Trophoblast cell (in vitro differentiated cells and primary cell): Measurements from ENCODE around the gene IGF2BP1.

Experiments
- DNase-seq, 2 donors: peaks; one replicate each; pipeline ENCODE4 v3.0.0-alpha.2; 2016
- H2AFZ ChIP-seq: 2 replicates; pipeline ENCODE4 v1.6.1; 2013; ENCODE audit warnings: low read length, moderate library complexity, mild to moderate bottlenecking; ENCODE audit not compliant: insufficient read depth, poor library complexity
- H2AK5ac ChIP-seq: 2 replicates; pipeline ENCODE4 v1.6.1; 2013; ENCODE audit warnings: mild to moderate bottlenecking, low read length
- H2BK120ac ChIP-seq: 2 replicates; pipeline ENCODE4 v1.6.1; 2013; ENCODE audit warnings: low read length, mild to moderate bottlenecking, moderate library complexity; ENCODE audit not compliant: insufficient read depth, poor library complexity
- H2BK12ac ChIP-seq: 2 replicates; pipeline ENCODE4 v1.6.1; 2013; ENCODE audit warnings: mild to moderate bottlenecking, low read length, moderate library complexity
- H2BK5ac ChIP-seq: 2 replicates; pipeline ENCODE4 v1.6.1; 2013; ENCODE audit warnings: low read length, low read depth, moderate library complexity, mild to moderate bottlenecking; ENCODE audit not compliant: poor library complexity
- H3K14ac ChIP-seq: 2 replicates; pipeline ENCODE4 v1.6.1; 2013; ENCODE audit warnings: mild to moderate bottlenecking, low read length
- H3K18ac ChIP-seq: 2 replicates; pipeline ENCODE4 v1.6.1; 2013; ENCODE audit warnings: mild to moderate bottlenecking, low read length
- H3K23ac ChIP-seq: 2 replicates; pipeline ENCODE4 v1.6.1; 2013; ENCODE audit warnings: low read length
- H3K27ac ChIP-seq: 2 replicates; pipeline ENCODE4 v1.5.1; 2013; ENCODE audit warnings: low read depth, mild to moderate bottlenecking, inconsistent platforms, low read length, moderate library complexity
- H3K27me3 ChIP-seq: 2 replicates; pipeline ENCODE4 v1.6.1; 2013; ENCODE audit warnings: inconsistent platforms, mild to moderate bottlenecking, low read length, moderate library complexity; ENCODE audit not compliant: insufficient read depth
- H3K36me3 ChIP-seq, 2 experiments: 1 replicate in 1 of 2; 2 replicates in 1 of 2; pipeline ENCODE4 v1.6.1; 2013; ENCODE audit warnings: low read length in 2 of 2, mild to moderate bottlenecking in 2 of 2, moderate library complexity in 1 of 2; ENCODE audit not compliant: insufficient read depth in 2 of 2, control insufficient read depth in 1 of 2
- H3K4ac ChIP-seq: 2 replicates; pipeline ENCODE4 v1.6.1; 2013; ENCODE audit warnings: low read depth, mild to moderate bottlenecking, low read length, moderate library complexity
- H3K4me1 ChIP-seq, 2 experiments: 1 replicate in 1 of 2; 2 replicates in 1 of 2; pipeline ENCODE4 v1.6.1; 2013; ENCODE audit warnings: low read length in 2 of 2, mild to moderate bottlenecking in 2 of 2, moderate library complexity in 1 of 2; ENCODE audit not compliant: insufficient read depth in 2 of 2, control insufficient read depth in 1 of 2
- H3K4me2 ChIP-seq: 2 replicates; pipeline ENCODE4 v1.6.1; 2013; ENCODE audit warnings: inconsistent platforms, mild to moderate bottlenecking, low read length, moderate library complexity
- H3K4me3 ChIP-seq: 2 replicates; pipeline ENCODE4 v1.5.1; 2013; ENCODE audit warnings: mild to moderate bottlenecking, low read depth, low read length, inconsistent platforms
- H3K79me1 ChIP-seq: one replicate; pipeline ENCODE4 v1.6.1; 2013; ENCODE audit warnings: low read length
- H3K79me2 ChIP-seq: 2 replicates; pipeline ENCODE4 v1.6.1; 2013; ENCODE audit warnings: low read length, mild to moderate bottlenecking; ENCODE audit not compliant: control insufficient read depth, insufficient read depth, poor library complexity
- H3K9ac ChIP-seq: 2 replicates; pipeline ENCODE4 v1.6.1; 2013; ENCODE audit warnings: mild to moderate bottlenecking, low read length
- H3K9me3 ChIP-seq: 2 replicates; pipeline ENCODE4 v1.6.1; 2013; ENCODE audit warnings: low read depth, mild to moderate bottlenecking, control low read depth, inconsistent platforms, low read length; ENCODE audit not compliant: insufficient read depth
- H4K12ac ChIP-seq: 2 replicates; pipeline ENCODE4 v1.6.1; 2013; ENCODE audit warnings: low read depth, mild to moderate bottlenecking, low read length, moderate library complexity
- H4K8ac ChIP-seq: 2 replicates; pipeline ENCODE4 v1.6.1; 2013; ENCODE audit warnings: low read depth, mild to moderate bottlenecking, low read length, moderate library complexity
- H4K91ac ChIP-seq: one replicate; pipeline ENCODE4 v1.6.1; 2013; ENCODE audit warnings: low read depth, mild to moderate bottlenecking, low read length, moderate library complexity
- WGBS: extraction: QIAGEN DNeasy Blood & Tissue Kit; methylation state at CpG from one replicate; pipeline ENCODE4 v1.1.7; 2013; ENCODE audit warnings: missing lambda C conversion rate; ENCODE audit not compliant: insufficient read length, insufficient coverage; ENCODE audit errors: extremely low coverage; 5-methylcytosine and 5-hydroxymethylcytosine counted together

The IGF2BP1 gene

GRCh38 chr17:48989100-48989499 lies 8.1 kb upstream of the IGF2BP1 start:
- Histone ChIP-seq H3K9ac (no peak overlapping the region), H2AFZ (no peak overlapping the region), H2AK5ac (no peak overlapping the region), H3K36me3 (no peaks in the 10 kb centered on the region), H3K79me1 (peaks cover 2% of the 10 kb centered on the region), H3K4me3 (no peak overlapping the region), H3K27me3 (no peaks in the 10 kb centered on the region), H4K8ac (no peak overlapping the region), H2BK12ac (no peak overlapping the region), H3K9me3 (no peaks in the 10 kb centered on the region), H3K4ac (no peak overlapping the region), H2BK5ac (no peak overlapping the region), H3K14ac (no peak overlapping the region), H3K4me2 (no peak overlapping the region), H4K12ac (no peak overlapping the region), H3K23ac (no peak overlapping the region), H3K18ac (no peak overlapping the region), H3K4me1 (no peaks in the 10 kb centered on the region), H4K91ac (no peak overlapping the region), H2BK120ac (no peak overlapping the region), H3K27ac (no peak overlapping the region), H3K79me2 (no peaks in the 10 kb centered on the region)
- WGBS: no CpG with 5 or more reads among the region's 4 CpGs
- no peak for DNase-seq

- Histone ChIP-seq H2AK5ac (no peak overlapping the region), H3K79me1 (peaks cover 12% of the 10 kb centered on the region), H3K18ac (no peak overlapping the region), H2AFZ (no peak overlapping the region), H4K91ac (no peak overlapping the region), H2BK120ac (no peak overlapping the region), H3K14ac (no peak overlapping the region), H4K8ac (no peak overlapping the region), H3K4ac (no peak overlapping the region), H4K12ac (no peak overlapping the region), H3K23ac (no peak overlapping the region), H3K9ac (no peak overlapping the region), H3K27ac (no peak overlapping the region), H3K4me2 (peak overlapping the region; percentile 19), H2BK12ac (no peak overlapping the region), H3K27me3 (no peaks in the 10 kb centered on the region), H2BK5ac (no peak overlapping the region), H3K36me3 (no peaks in the 10 kb centered on the region), H3K4me3 (no peak overlapping the region), H3K79me2 (peaks cover 5% of the 10 kb centered on the region), H3K9me3 (no peaks in the 10 kb centered on the region), H3K4me1 (no peaks in the 10 kb centered on the region)
- no CpG with 5 or more reads among the region's 2 CpGs for WGBS
- DNase-seq: no peak
Measured at GRCh38 chr17:48990882-48991357, 6.3 kb upstream of the IGF2BP1 start.

- Histone ChIP-seq H3K79me1 (peaks cover 25% of the 10 kb centered on the region), H3K4ac (no peak overlapping the region), H3K36me3 (no peaks in the 10 kb centered on the region), H2AFZ (no peak overlapping the region), H4K91ac (no peak overlapping the region), H3K4me1 (no peaks in the 10 kb centered on the region), H3K27ac (no peak overlapping the region), H4K12ac (no peak overlapping the region), H3K4me2 (no peak overlapping the region), H3K4me3 (no peak overlapping the region), H3K18ac (no peak overlapping the region), H2BK5ac (no peak overlapping the region), H3K9me3 (no peaks in the 10 kb centered on the region), H2BK120ac (no peak overlapping the region), H2BK12ac (no peak overlapping the region), H4K8ac (no peak overlapping the region), H3K14ac (no peak overlapping the region), H2AK5ac (no peak overlapping the region), H3K23ac (no peak overlapping the region), H3K9ac (no peak overlapping the region), H3K79me2 (peaks cover 13% of the 10 kb centered on the region), H3K27me3 (no peaks in the 10 kb centered on the region)
- no CpG with 5 or more reads among the region's 2 CpGs for WGBS
- DNase-seq: no peak
Measured at GRCh38 chr17:48992444-48992843, 4.7 kb upstream of the IGF2BP1 start.

GRCh38 chr17:48993305-48993704 lies 3.9 kb upstream of the IGF2BP1 start:
- Histone ChIP-seq H3K79me1 (peaks cover 33% of the 10 kb centered on the region), H2AK5ac (no peak overlapping the region), H3K27ac (no peak overlapping the region), H4K8ac (no peak overlapping the region), H3K18ac (no peak overlapping the region), H4K91ac (no peak overlapping the region), H2BK120ac (no peak overlapping the region), H2BK5ac (no peak overlapping the region), H2BK12ac (no peak overlapping the region), H3K23ac (no peak overlapping the region), H3K4me2 (no peak overlapping the region), H3K4ac (no peak overlapping the region), H3K79me2 (peaks cover 22% of the 10 kb centered on the region), H4K12ac (no peak overlapping the region), H3K9ac (no peak overlapping the region), H3K27me3 (no peaks in the 10 kb centered on the region), H3K14ac (no peak overlapping the region), H3K4me1 (no peaks in the 10 kb centered on the region), H3K36me3 (no peaks in the 10 kb centered on the region), H2AFZ (no peak overlapping the region), H3K9me3 (no peaks in the 10 kb centered on the region), H3K4me3 (no peak overlapping the region)
- DNase-seq: no peak
